ENCODE results near the gene ST8SIA4.

- TF ChIP-seq, protein P1, sequence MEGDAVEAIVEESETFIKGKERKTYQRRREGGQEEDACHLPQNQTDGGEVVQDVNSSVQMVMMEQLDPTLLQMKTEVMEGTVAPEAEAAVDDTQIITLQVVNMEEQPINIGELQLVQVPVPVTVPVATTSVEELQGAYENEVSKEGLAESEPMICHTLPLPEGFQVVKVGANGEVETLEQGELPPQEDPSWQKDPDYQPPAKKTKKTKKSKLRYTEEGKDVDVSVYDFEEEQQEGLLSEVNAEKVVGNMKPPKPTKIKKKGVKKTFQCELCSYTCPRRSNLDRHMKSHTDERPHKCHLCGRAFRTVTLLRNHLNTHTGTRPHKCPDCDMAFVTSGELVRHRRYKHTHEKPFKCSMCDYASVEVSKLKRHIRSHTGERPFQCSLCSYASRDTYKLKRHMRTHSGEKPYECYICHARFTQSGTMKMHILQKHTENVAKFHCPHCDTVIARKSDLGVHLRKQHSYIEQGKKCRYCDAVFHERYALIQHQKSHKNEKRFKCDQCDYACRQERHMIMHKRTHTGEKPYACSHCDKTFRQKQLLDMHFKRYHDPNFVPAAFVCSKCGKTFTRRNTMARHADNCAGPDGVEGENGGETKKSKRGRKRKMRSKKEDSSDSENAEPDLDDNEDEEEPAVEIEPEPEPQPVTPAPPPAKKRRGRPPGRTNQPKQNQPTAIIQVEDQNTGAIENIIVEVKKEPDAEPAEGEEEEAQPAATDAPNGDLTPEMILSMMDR (IDR thresholded peaks at IDR 0.05; ENCODE audit: extremely low read depth in 1 of 2, insufficient read depth in 1 of 2, low read depth in 1 of 2, low read length in 2 of 2): no peak
- TF ChIP-seq GATA2 (IDR thresholded peaks at IDR 0.05; ENCODE audit: insufficient read depth, insufficient read length, low read depth, low read length): no peak
- no peak for TF ChIP-seq POLR2AphosphoS5 (IDR thresholded peaks at IDR 0.05; ENCODE audit: insufficient read depth, low read depth, low read length)
- TF ChIP-seq POLR2A (IDR thresholded peaks at IDR 0.05; ENCODE audit: low read depth, low read length): no peak
- no peak for TF ChIP-seq EZH2 (IDR thresholded peaks at IDR 0.05; ENCODE audit: borderline replicate concordance, low read depth, low read length, severe bottlenecking)
Measured at GRCh38 chr5:100834519-100834918, 68.6 kb downstream of the ST8SIA4 start.

Measured in endothelial cell of umbilical vein (primary cell).